Muscle of leg (tissue), 11 donors: ENCODE data around the gene APOL5. TPM values are rescaled to one million over a fixed set of nuclear protein-coding genes. Genes with fewer than 3 reads are reported as not detected.
A peak's percentile ranks its signal among the peaks of the same experiment; 100 is the strongest.
"Not testable (repeated sequence)": the region's sequence is repeated elsewhere in the genome, so short reads cannot be mapped to it uniquely, and the experiment has no call there.

Experiments used
- DNase-seq: peaks from one replicate; pipeline ENCODE4 v3.0.0; 2013
- H3K27ac ChIP-seq: one replicate; pipeline ENCODE4 v1.5.1; 2013; ENCODE audit warnings: mild to moderate bottlenecking, low read length, control low read depth
- H3K27me3 ChIP-seq: one replicate; pipeline ENCODE4 v1.6.1; 2013; ENCODE audit warnings: low read length; ENCODE audit not compliant: control insufficient read depth, insufficient read depth
- H3K36me3 ChIP-seq: one replicate; pipeline ENCODE4 v1.6.1; 2013; ENCODE audit warnings: low read length; ENCODE audit not compliant: control insufficient read depth, insufficient read depth
- H3K4me1 ChIP-seq: one replicate; pipeline ENCODE4 v1.6.1; 2013; ENCODE audit warnings: low read length; ENCODE audit not compliant: control insufficient read depth, insufficient read depth
- H3K4me3 ChIP-seq: one replicate; pipeline ENCODE4 v1.5.1; 2013; ENCODE audit warnings: low read length, control low read depth
- H3K9me3 ChIP-seq: replicated peaks from 2 replicates; pipeline ENCODE4 v1.6.1; 2013; ENCODE audit warnings: low read depth, low read length; ENCODE audit not compliant: control insufficient read depth
- WGBS: methylation state at CpG from one replicate; pipeline ENCODE4 v1.1.5; 2013; ENCODE audit warnings: missing lambda C conversion rate; ENCODE audit not compliant: insufficient coverage; 5-methylcytosine and 5-hydroxymethylcytosine counted together
- polyA plus RNA-seq, 8 donors: library from polyadenylated mRNA; unstranded; fragments of 120-200 nt; gene quantifications; one replicate each; pipeline versions ENCODE4 v1.2.1 to v1.2.3, GENCODE V29; 2013; ENCODE audit warnings: inconsistent platforms in 1 of 8, low replicate concordance in 1 of 8; ENCODE audit not compliant: insufficient read length in 8 of 8, insufficient read depth in 1 of 8
- total RNA-seq: library from RNA; stranded (reverse); fragments of 120-200 nt; gene quantifications from one replicate; pipeline ENCODE4 v1.2.4, GENCODE V29; 2013

APOL5 gene
- total and polyA plus RNA-seq, 9 donors, result 1.1 to 2.1 (median 1.7) TPM

DNA sequence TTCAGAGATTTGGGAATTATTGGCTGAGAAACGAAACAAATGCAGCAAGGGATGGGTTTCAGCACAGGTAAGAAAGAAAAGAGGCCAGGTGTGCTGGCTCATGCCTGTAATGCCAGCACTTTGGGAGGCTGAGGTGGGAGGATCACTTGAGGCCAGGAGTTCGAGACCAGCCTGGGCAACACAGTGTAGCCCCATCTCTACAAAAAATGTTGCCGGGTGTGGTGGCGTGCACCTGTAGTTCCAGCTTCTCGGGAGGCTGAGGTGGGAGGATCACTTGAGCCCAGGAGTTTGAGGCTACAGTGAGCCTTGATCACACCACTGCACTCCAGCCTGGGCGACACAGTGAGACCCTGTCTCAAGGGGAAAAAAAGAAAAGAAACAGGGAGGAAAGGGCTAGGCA, 20.2 kb downstream of the APOL5 start:
- not testable (repeated sequence) for DNase-seq, H3K9me3 ChIP-seq, H3K27ac ChIP-seq, H3K27me3 ChIP-seq, H3K4me3 ChIP-seq
- H3K36me3 ChIP-seq, result peaks cover 59% of the 10 kb centered on the region
- 96% methylated on average over 6 of the region's 6 CpGs for WGBS
- peaks cover 40% of the 10 kb centered on the region for H3K4me1 ChIP-seq

DNA sequence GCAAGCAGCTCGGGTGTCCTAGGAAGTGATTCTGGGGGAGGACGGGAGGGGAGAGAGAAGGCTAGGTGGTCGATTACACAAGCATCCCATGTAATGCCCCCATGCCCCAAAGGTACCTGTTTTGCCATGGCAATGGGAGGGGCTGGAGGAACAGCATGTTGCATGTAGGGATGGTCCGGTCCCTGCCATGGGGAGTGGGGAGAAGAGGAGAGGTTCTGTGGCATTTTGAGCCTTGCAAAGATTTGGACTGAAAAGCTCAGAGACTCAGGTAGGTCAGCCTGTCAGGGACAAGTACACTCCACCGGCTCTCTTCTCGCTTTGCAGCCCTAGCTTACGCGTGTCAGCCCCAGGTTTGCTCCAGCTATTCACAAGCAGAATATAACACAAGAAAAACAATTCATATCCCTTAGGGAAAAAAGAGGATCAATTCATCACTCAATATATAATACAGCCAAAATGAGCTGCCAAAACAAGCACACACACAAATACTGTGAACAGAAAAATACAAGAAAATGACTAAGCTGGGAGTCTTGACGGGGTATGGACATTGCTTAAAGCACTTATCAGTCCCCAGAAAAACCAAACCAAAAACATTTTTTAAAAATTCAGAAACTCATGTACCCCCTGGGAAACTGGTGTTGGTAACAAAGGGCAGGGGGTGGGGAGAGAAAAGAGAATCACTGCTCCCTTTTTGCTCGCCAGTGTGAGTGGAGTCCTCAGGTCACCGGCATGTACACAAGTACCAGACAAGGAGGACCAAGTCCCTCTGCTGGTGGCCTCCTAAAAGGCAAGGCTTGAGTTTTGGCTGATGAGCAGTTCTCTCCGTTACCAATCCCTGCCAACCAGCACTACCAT, 21.6 kb downstream of the APOL5 start:
- peaks cover 68% of the 10 kb centered on the region for H3K36me3 ChIP-seq
- whole genome bisulfite sequencing, result 65% methylated on average over 8 of the region's 12 CpGs
- no peak overlapping the region for H3K27ac ChIP-seq
- H3K27me3 ChIP-seq, result no peaks in the 10 kb centered on the region
- no peak overlapping the region for H3K4me3 ChIP-seq
- peak; percentile 70 for DNase-seq
- peaks cover 27% of the 10 kb centered on the region for H3K4me1 ChIP-seq
- H3K9me3 ChIP-seq, result no peaks in the 10 kb centered on the region

DNA sequence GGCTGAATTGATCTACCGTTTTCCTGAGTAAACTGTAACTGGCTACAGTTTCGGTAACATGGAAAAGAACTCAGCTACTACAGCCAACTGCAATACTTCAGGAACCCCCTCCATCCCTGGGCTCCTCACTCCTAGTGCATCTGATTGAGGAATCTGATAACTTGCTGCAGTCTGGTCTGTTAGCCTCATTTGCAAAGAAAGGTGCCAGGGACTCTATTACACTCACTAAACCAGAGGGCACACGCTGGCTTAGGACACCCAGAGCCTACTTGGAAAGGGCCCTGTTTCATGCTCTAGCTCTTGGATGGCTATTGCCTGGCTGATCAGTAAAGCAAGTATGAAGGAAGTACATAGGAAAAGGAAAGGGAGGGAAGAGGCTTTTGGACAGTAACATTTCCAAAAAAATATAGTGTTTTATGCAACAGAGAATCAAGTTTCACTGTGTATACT, 22.3 kb downstream of the APOL5 start:
- no peak overlapping the region for H3K27ac ChIP-seq
- WGBS, result 0% methylated on average over 2 of the region's 3 CpGs
- peaks cover 24% of the 10 kb centered on the region for H3K4me1 ChIP-seq
- H3K27me3 ChIP-seq, result no peaks in the 10 kb centered on the region
- peaks cover 68% of the 10 kb centered on the region for H3K36me3 ChIP-seq
- no peaks in the 10 kb centered on the region for H3K9me3 ChIP-seq
- no peak overlapping the region for H3K4me3 ChIP-seq
- DNase-seq, result peak; percentile 61

DNA sequence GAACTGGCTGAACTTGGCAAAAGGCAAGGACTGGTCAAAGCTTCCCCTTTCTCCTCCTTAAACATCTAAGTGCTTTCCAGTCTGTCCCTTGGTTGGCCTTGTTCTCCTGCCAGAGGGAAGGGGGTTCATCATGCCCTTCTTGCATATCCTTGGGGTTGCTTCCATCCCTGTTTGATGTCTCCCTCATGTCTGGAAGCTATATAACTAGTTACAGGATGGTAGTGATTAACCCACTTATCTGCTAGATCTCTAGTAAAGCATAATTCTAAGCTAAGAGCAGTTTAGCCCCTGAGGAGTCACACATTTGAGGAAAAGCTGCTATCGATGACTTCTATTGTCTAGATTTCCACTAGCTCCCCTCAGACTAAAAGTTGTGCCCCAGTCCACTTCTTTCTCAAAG, 22.9 kb downstream of the APOL5 start:
- no peaks in the 10 kb centered on the region for H3K9me3 ChIP-seq
- no peak for DNase-seq
- H3K4me3 ChIP-seq, result no peak overlapping the region
- H3K4me1 ChIP-seq, result peaks cover 24% of the 10 kb centered on the region
- WGBS, result no CpG with 5 or more reads among the region's 1 CpG
- peaks cover 68% of the 10 kb centered on the region for H3K36me3 ChIP-seq
- H3K27ac ChIP-seq, result no peak overlapping the region
- H3K27me3 ChIP-seq, result no peaks in the 10 kb centered on the region

DNA sequence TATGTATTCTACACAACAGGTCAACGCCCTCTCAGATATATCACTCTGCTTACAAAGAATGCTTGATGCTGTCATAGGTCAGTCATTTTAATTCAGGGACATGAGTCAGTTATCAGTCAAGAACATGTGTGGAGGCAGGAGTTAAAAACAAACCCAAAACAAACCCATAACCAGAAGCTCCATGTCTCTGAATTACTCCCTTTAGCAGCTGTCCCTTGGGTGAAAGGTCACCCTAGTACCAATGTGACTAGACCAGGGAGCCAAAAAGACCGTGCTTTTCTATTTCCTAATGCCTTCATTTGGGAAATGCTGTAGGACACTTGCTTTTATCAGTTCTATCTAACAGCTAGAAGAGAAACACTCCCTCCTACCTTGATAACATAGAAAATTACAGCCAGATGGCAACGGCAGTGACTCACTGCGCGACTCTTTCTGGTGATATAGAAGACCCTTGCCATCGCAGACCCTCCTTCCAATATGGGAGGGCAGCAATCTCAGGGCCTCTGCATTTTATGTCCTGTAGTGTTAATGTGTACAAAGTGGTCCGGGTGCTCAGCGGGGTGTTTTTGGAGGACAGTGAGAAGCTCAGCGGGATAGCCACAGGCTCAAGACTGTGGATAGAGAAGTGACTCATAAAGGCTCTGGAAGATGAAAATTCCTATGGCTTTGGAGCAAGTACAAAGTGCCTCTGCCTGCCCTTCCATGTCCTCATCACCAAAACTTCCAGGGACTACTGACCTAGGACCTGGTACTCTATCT, 24.8 kb downstream of the APOL5 start:
- Histone ChIP-seq H3K27ac (no peak overlapping the region), H3K27me3 (no peaks in the 10 kb centered on the region), H3K9me3 (no peaks in the 10 kb centered on the region), H3K4me1 (peaks cover 19% of the 10 kb centered on the region), H3K4me3 (no peak overlapping the region), H3K36me3 (peaks cover 65% of the 10 kb centered on the region)
- WGBS, result 100% methylated on average over 2 of the region's 9 CpGs
- DNase-seq, result no peak

DNA sequence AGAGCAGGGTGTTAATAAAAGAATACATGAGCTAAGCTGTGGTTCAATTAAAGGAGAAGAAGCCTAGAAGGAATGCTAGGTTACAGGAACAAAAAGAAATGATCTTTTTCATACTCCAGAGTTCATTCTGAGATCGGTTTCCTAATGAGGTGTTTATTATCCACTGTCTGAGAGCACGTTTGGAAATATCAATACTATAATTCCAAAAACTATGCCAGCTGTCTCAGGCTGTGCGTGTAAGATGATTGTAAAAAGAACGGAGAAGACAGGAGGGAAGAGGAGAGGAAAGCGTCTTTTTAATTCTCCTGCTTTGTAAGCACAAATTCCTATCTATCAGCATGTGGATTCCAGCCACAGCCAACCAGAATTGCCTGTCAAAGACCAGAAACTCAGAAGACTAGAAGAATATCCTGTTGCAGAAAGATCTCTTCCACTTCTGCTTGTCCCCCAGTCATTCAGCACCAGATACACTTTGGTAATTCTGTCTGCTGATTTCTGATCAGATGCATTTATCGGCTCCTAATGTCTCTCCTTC, 25.7 kb downstream of the APOL5 start:
- Histone ChIP-seq H3K27ac (no peak overlapping the region), H3K4me3 (no peak overlapping the region), H3K4me1 (peaks cover 19% of the 10 kb centered on the region), H3K9me3 (no peaks in the 10 kb centered on the region), H3K36me3 (peaks cover 57% of the 10 kb centered on the region), H3K27me3 (no peaks in the 10 kb centered on the region)
- DNase-seq, result no peak
- WGBS, result no CpG with 5 or more reads among the region's 6 CpGs

DNA sequence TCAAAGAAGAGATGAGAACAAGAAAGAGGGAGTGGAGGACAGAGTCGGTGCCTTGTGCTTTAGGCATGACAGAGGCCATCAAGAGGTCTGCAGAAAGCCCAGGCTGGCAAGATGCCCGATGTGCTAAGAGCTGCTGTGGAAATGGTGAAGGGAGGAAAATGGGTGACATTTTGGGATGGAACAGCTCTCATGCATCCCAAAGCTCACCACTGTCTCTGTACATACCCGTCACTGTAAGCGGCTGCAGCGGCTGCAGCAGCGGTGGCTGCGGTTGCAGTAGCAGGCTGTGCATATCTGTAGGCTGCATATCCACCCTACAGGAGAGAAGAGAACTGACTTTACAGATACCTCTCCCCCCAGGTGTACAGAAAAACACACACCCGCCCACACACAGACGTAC, 28.6 kb downstream of the APOL5 start:
- Histone ChIP-seq H3K4me3 (no peak overlapping the region), H3K36me3 (peaks cover 44% of the 10 kb centered on the region), H3K27ac (no peak overlapping the region), H3K9me3 (no peaks in the 10 kb centered on the region), H3K27me3 (no peaks in the 10 kb centered on the region), H3K4me1 (peaks cover 5% of the 10 kb centered on the region)
- 93% methylated on average over 7 of the region's 9 CpGs for WGBS
- DNase-seq, result no peak

DNA sequence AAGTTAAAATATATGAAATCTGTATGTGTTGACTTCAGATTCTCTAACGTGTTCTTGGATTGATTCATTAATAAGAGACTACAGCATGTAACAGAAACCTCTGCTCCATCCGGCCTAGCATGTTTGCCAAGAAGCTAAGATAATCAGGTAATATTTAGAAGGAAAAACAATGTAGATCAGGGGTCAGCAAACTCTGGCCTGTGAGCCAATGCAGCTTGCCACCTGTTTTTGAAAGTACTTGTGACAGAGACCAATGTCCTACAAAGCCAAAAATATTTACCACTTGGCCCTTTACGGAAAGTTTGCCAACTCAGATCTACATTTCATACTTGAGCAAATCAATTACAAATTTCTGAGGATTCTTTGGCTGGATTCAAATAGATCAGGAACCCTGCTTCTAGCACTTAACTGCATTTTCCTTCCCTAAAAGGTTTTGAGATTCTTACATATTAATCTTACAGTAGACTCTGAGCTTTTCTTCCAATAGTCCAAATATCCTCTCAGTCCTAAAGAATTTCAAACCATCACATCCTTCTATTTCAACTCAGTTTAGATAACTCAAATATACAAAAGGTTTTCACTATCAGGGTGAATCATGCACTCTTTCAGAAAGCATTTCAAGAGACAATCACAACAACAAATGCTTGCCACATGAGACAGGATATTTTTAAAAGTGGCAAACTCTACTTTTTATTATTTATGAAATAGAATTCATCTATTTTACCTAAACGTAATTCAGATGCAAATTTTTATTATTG, 29.5 kb downstream of the APOL5 start:
- H3K36me3 ChIP-seq, result peaks cover 41% of the 10 kb centered on the region

DNA sequence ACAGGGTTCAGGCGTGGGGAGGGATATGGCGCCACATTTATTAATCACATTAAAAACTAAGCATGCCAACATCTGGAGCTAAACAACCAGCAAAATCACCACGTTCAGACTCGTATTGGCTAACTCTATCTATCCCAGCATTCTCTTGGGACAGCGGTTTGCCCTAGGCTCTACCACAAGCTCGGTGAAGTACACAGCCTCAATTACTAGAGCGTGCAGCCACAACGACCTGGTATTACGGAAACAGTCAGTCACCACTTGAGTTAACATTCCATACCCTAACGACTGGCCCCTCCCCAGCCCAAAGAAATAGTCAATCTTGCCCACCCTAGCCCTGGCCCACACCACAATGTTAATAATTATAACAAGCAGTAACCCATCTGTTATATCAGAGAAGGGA, 32.1 kb downstream of the APOL5 start:
- Histone ChIP-seq H3K36me3 (peaks cover 29% of the 10 kb centered on the region), H3K9me3 (no peaks in the 10 kb centered on the region), H3K27ac (no peak overlapping the region), H3K27me3 (no peaks in the 10 kb centered on the region), H3K4me1 (peaks cover 3% of the 10 kb centered on the region), H3K4me3 (no peak overlapping the region)
- 59% methylated on average over 7 of the region's 10 CpGs for WGBS
- no peak for DNase-seq

More for the DNA sequence above, 29.5 kb downstream of the APOL5 start:
- WGBS, result no CpG with 5 or more reads among the region's 4 CpGs
- no peak overlapping the region for H3K27ac ChIP-seq
- H3K27me3 ChIP-seq, result no peaks in the 10 kb centered on the region
- peaks cover 5% of the 10 kb centered on the region for H3K4me1 ChIP-seq
- no peak overlapping the region for H3K4me3 ChIP-seq
- H3K9me3 ChIP-seq, result no peaks in the 10 kb centered on the region
- DNase-seq, result no peak
